GM19467 (cell line): Measurements from ENCODE around the gene EEF1B2.

Experiments
- ATAC-seq: cut with Tn5 transposase; IDR thresholded peaks from one replicate; pipeline ENCODE4 v1.9.1; 2021; ENCODE audit warnings: mild to moderate bottlenecking, moderate library complexity; ENCODE audit not compliant: unreplicated experiment

Gene EEF1B2

DNA sequence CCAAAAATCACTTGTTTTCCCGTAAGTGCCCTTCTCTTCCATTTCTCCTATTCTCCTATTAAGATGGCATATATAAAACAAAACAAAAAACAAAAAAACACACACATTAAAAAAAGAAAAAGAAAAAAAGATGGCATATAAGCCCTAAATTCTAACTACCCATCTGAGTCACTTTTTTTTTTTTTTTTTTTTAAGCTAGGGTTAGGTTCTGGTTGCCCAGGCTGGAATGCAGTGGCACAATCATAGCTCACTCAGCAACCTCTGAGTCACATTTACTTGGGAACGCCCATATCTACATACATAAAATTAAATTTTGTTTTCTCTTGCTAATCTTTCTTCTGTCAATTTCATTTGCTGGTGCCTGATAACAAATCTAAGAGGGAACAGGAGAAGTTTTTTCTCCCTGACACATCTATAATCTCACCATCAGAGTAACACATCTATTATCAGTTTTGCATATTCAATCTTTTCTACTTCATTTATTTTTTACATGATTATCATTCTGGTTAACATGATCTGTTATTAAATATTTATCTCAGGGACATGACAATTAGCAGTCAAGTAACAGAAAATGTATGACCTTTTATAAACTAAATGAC, 52.1 kb downstream of the EEF1B2 start:
- ATAC-seq, result no peak
